Activated naive CD4-positive, alpha-beta T cell treated with anti-CD3 and anti-CD28 coated beads, Interleukin-2, amount 50 U/mL, for 72 hours (primary cell): Measurements from ENCODE around the gene GRK2. TPM values are rescaled to one million over a fixed set of nuclear protein-coding genes. Genes with fewer than 3 reads are reported as not detected.

ENCODE experiments used
- ATAC-seq, 2 donors: fragments of 150-1000 bp; cut with Tn5 transposase; 2 replicates each; pipeline ENCODE4 v1.10.0; 2021; ENCODE audit warnings: mild to moderate bottlenecking in 2 of 2, moderate library complexity in 2 of 2
- DNase-seq, 2 donors: peaks; one replicate each; pipeline ENCODE4 v3.0.0; 2021 to 2022; ENCODE audit warnings: low spot score in 2 of 2
- H3K27ac Mint-ChIP-seq, 2 donors: one replicate each; pipeline ENCODE4 v1.8.0; 2022; ENCODE audit warnings: mild to moderate bottlenecking in 2 of 2, mixed read lengths in 2 of 2
- H3K36me3 Mint-ChIP-seq, 2 donors: one replicate each; pipeline ENCODE4 v1.8.0; 2022; ENCODE audit warnings: mixed read lengths in 2 of 2
- H3K9me3 Mint-ChIP-seq, 2 donors: one replicate each; pipeline ENCODE4 v1.8.0; 2022; ENCODE audit warnings: mixed read lengths in 2 of 2
- total RNA-seq, 2 donors: library from RNA; stranded (reverse); gene quantifications; one replicate each; pipeline ENCODE4 v1.2.3, GENCODE V29; 2022

GRK2 gene
- total RNA-seq, 2 donors from 2014 or later = 289 to 376 TPM

DNA sequence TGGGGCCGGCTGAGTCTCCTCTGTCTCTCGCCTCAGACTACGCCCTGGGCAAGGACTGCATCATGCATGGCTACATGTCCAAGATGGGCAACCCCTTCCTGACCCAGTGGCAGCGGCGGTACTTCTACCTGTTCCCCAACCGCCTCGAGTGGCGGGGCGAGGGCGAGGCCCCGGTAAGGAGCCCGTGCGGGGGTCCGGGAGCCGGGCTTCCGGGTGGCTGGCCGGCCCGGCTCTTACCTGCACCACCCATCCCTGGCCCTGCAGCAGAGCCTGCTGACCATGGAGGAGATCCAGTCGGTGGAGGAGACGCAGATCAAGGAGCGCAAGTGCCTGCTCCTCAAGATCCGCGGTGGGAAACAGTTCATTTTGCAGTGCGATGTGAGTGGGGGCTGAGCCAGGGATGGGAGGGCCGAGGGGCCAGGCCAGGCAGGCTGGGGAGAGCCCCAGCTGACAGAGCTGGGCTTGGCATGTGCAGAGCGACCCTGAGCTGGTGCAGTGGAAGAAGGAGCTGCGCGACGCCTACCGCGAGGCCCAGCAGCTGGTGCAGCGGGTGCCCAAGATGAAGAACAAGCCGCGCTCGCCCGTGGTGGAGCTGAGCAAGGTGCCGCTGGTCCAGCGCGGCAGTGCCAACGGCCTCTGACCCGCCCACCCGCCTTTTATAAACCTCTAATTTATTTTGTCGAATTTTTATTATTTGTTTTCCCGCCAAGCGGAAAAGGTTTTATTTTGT is 18.7 kb downstream of the GRK2 start:
- ATAC-seq (no peak), DNase-seq (no peak)
- peak overlapping the region; percentile 9 to 98 for H3K27ac Mint-ChIP-seq
- H3K9me3 Mint-ChIP-seq = no peaks in the 10 kb centered on the region
- H3K36me3 Mint-ChIP-seq = peaks cover 19 to 30% of the 10 kb centered on the region in 2 donors

DNA sequence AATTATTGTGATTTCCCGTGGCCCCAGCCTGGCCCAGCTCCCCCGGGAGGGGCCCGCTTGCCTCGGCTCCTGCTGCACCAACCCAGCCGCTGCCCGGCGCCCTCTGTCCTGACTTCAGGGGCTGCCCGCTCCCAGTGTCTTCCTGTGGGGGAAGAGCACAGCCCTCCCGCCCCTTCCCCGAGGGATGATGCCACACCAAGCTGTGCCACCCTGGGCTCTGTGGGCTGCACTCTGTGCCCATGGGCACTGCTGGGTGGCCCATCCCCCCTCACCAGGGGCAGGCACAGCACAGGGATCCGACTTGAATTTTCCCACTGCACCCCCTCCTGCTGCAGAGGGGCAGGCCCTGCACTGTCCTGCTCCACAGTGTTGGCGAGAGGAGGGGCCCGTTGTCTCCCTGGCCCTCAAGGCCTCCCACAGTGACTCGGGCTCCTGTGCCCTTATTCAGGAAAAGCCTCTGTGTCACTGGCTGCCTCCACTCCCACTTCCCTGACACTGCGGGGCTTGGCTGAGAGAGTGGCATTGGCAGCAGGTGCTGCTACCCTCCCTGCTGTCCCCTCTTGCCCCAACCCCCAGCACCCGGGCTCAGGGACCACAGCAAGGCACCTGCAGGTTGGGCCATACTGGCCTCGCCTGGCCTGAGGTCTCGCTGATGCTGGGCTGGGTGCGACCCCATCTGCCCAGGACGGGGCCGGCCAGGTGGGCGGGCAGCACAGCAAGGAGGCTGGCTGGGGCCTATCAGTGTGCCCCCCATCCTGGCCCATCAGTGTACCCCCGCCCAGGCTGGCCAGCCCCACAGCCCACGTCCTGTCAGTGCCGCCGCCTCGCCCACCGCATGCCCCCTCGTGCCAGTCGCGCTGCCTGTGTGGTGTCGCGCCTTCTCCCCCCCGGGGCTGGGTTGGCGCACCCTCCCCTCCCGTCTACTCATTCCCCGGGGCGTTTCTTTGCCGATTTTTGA is 19.5 kb downstream of the GRK2 start:
- Mint-ChIP-seq H3K9me3 (no peaks in the 10 kb centered on the region), H3K36me3 (peaks cover 22 to 27% of the 10 kb centered on the region in 2 donors)

GRCh38 chr11:67286621-67287333 is 20.5 kb downstream of the GRK2 start:
- ATAC-seq (peak in 1 of 2 donors; percentile 9), DNase-seq (no peak)
- H3K27ac Mint-ChIP-seq = peak overlapping the region; percentile 97 to 98
- H3K36me3 Mint-ChIP-seq = peaks cover 23 to 27% of the 10 kb centered on the region in 2 donors
- no peaks in the 10 kb centered on the region for H3K9me3 Mint-ChIP-seq

More for the DNA sequence above, 19.5 kb downstream of the GRK2 start:
- peak overlapping the region; percentile 97 to 98 for H3K27ac Mint-ChIP-seq
- DNase-seq (no peak), ATAC-seq (no peak)

- peak overlapping the region; percentile 97 to 98 for H3K27ac Mint-ChIP-seq
- peaks cover 24 to 27% of the 10 kb centered on the region in 2 donors for H3K36me3 Mint-ChIP-seq
- ATAC-seq (peak in 1 of 2 donors; percentile 24), DNase-seq (no peak)
- no peaks in the 10 kb centered on the region for H3K9me3 Mint-ChIP-seq
Observed at GRCh38 chr11:67287355-67288197, 21.3 kb downstream of the GRK2 start.

DNA sequence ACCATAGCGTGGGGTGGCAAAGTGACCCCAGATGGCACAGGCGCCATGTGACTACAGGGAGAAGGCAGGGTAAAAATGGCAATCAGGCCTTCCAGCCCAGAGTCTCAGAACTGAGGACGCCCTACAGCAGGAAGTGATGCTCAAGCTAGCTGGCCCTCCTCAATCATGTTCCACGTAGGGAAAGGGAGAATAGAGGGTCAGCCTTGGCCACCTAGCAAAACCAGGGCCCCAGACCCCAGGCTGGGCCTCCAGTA is 21.9 kb downstream of the GRK2 start:
- Mint-ChIP-seq H3K36me3 (peaks cover 25 to 32% of the 10 kb centered on the region in 2 donors), H3K27ac (peak overlapping the region; percentile 97 to 98), H3K9me3 (no peaks in the 10 kb centered on the region)
- no peak for ATAC-seq
- DNase-seq = no peak

DNA sequence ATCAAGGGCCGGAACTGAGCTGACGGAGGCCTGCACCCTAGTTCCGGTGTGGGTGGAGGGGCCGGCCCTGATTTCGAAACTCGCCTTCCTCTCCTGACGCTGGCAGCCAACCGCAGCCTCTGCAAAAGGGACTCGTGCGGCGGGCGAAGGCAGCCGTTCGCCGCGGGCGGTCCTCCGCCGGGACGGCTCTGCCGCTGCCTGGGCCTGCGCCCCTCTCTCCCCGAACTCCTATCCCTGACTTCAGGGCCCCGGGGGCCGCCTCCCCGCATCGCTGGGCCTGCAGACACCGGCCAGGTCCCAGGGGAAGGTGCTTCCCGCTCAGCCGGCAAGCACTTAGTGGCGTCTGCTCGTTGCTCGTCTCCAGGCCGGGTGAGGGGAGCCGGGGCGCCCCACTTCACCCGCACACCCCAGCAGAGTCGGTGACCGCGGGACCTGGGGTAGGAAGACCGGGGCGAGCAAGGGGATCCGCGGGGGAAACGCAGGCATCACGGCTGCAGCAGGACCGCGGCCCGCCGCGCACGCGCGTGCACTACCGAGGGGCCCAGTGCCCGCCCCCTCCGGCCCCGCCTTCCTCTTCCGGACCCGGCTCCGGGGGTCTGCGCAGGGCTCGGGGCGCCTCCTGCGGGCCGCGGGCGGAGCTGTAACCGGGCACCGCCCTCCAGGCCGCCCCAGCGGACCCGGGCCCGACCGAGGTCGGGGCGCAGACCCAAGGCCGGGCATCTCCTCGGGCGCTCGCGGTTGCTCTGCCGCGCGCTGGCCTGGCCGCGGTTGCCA is 22.4 kb downstream of the GRK2 start:
- ATAC-seq = peak; percentile 73 to 77
- DNase-seq = peak; percentile 87 to 95
- peaks cover 25 to 35% of the 10 kb centered on the region in 2 donors for H3K36me3 Mint-ChIP-seq

DNA sequence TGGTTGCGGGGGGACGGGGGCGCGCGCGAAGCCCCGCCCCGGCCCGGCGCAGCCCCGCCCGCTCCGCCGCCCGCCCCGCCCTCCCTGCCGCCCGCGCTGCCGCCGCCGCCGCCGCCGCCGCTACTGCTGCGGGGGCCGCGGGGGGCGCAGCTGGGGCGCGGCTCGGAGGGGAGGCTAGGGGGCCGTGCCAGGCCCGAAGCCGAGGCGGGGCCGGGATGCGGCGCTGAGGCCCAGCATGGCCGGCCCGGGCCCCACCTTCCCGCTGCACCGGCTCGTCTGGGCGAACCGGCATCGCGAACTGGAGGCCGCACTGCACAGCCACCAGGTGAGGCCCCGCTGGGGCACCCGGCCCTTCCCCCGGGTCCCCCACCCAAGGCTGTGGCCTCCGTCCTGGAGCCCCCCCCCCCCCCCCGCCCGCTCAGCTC is 23.0 kb downstream of the GRK2 start, which contains the start of gene ANKRD13D:
ANKRD13D (plus strand) TSS at position 78 of the 425 bp plus-strand sequence; CDS start at position 236, 158 bp downstream.
- DNase-seq = no peak
- Mint-ChIP-seq H3K9me3 (no peaks in the 10 kb centered on the region), H3K36me3 (peaks cover 19 to 41% of the 10 kb centered on the region in 2 donors), H3K27ac (peak within 1 kb of the TSS; percentile 98)
- no peak for ATAC-seq

More for the DNA sequence above, 22.4 kb downstream of the GRK2 start:
- Mint-ChIP-seq H3K27ac (peak overlapping the region; percentile 97 to 98), H3K9me3 (no peaks in the 10 kb centered on the region)

DNA sequence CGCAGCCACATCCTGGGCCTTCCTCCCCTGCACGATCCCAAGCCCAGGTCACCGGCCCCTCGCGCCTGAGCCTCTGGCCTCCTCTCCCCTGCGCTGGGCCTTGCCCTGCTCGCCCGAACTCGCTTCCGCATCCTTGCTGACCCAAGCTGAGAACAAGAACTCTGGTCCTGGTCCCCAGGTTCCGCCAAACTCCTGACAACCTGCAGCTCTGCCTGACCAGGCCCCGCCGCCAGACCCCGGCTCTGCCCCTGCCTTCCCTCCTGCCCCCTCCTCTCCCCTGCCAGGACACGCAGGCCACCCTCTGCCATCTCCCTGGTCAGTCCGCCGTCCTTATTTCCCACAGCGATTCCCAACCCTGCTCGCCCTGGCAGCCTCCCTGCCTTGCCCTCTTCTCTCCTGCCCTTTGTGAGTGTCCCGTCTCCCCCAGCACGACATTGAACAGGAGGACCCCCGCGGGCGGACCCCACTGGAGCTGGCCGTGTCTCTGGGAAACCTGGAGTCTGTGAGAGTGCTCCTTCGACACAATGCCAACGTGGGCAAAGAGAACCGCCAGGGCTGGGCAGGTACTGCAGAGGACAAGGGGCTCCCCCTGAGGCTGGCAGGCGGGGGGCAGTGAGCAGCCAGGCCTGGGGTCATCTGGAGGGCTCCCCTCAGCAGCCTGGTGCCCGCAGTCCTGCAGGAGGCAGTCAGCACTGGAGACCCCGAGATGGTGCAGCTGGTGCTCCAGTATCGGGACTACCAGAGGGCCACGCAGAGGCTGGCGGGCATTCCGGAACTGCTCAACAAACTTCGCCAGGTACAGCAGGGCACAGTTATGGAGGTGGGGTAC is 23.6 kb downstream of the GRK2 start:
- ATAC-seq = peak in 1 of 2 donors; percentile 1
- H3K27ac Mint-ChIP-seq = peak overlapping the region; percentile 91 to 98
- H3K9me3 Mint-ChIP-seq = no peaks in the 10 kb centered on the region
- peaks cover 19 to 47% of the 10 kb centered on the region in 2 donors for H3K36me3 Mint-ChIP-seq
- no peak for DNase-seq

DNA sequence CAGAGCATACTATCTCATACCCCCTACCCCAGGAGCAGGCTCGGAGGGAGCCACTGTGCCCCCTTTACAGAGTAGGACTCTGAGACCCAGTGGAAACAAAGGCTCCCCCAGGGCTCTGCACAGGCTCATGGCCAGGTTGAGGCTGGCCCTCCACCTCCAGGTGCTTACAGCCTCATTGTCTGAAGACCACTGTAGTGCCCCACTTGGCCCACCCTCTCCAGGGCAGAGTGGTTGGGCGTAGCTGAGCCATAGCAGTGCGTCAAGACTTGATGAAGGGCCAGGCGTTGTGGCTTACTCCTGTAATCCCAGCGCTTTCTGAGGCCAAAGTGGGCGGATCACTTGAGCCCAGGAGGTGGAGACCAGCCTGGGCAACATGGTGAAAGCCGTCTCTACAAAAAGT is 24.5 kb downstream of the GRK2 start:
- DNase-seq = no peak
- no peaks in the 10 kb centered on the region for H3K9me3 Mint-ChIP-seq
- peak overlapping the region; percentile 88 to 91 for H3K27ac Mint-ChIP-seq
- peaks cover 20 to 56% of the 10 kb centered on the region in 2 donors for H3K36me3 Mint-ChIP-seq
- no peak for ATAC-seq

DNA sequence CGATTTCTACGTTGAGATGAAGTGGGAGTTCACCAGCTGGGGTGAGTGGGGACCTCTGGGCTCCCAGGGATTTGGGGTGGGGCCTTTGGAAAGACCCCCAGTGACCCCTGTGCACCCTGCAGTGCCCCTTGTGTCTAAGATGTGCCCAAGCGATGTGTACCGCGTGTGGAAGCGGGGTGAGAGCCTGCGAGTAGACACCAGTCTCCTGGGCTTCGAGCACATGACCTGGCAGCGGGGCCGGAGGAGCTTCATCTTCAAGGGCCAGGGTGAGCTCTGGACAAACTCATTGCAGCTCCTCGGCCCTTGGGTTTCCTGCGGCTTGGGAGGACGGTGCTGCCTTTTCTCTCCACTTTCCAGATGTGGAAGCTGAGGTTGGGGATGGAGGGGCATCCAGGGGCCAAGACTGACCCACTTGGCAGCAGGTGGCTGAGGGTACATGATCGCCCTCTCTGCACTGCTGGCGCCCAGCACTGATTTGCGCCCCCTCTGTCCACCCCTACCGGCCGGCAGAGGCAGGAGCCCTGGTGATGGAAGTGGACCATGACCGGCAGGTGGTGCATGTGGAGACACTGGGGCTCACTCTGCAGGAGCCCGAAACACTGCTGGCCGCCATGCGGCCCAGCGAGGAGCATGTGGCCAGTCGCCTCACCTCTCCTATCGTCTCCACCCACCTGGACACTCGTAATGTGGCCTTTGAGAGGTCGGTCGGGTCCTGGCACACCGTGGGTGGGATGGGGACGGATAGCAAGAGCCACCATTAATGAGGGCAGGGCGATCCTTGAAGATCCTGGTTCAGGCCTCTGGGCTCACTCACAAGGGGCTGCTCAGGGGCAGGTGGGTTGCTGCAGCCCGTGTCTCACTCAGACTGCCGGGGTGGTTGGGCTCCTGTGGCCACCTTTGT is 25.5 kb downstream of the GRK2 start:
- Mint-ChIP-seq H3K27ac (peak overlapping the region in 1 of 2 donors; percentile 91), H3K36me3 (peaks cover 25 to 65% of the 10 kb centered on the region in 2 donors)

DNA sequence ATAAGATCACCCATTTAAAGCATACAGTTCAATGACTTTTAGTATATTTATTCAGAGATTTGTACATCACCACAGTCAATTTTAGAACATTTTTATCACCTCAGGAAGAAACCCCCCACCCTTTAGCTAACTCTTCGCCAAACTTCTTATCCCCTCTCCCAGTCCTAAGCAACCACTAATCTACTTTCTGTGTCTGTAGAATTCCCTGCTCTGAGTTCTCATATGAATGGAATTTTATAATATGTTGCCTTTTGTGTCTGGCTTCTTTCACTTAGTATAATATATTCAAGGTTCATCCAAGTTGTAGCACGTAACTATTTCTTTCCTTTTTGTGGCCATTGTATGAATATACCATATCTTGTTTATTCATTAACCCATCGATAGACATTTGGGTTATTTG is 26.4 kb downstream of the GRK2 start:
- peaks cover 26 to 64% of the 10 kb centered on the region in 2 donors for H3K36me3 Mint-ChIP-seq
- DNase-seq (no peak), ATAC-seq (no peak)
- peak overlapping the region in 1 of 2 donors; percentile 4 for H3K27ac Mint-ChIP-seq
- H3K9me3 Mint-ChIP-seq = peaks cover 0 to 11% of the 10 kb centered on the region in 2 donors

More for the DNA sequence above, 25.5 kb downstream of the GRK2 start:
- H3K9me3 Mint-ChIP-seq = peaks cover 0 to 6% of the 10 kb centered on the region in 2 donors
- no peak for DNase-seq
- no peak for ATAC-seq

DNA sequence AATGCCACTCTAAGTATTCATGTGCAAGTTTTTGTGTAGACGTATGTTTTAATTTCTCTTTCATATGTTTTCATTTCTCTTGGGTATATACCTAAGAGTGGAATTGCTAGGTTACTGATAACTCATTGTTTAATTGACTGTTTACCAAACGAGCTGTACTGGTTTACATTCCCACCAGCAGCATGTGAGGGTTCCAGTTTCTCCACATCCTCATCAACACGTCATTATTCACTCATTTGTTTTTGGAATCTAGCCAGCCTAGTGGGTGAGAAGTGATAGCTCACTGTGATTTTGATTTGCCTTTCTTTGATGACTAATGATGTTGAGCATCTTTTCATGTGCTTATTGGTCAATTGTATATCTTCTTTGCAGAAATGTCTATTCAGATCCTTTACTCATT is 26.8 kb downstream of the GRK2 start:
- no peak for ATAC-seq
- no peak for DNase-seq
- peaks cover 0 to 11% of the 10 kb centered on the region in 2 donors for H3K9me3 Mint-ChIP-seq
- peak overlapping the region in 1 of 2 donors; percentile 4 for H3K27ac Mint-ChIP-seq
- peaks cover 26 to 64% of the 10 kb centered on the region in 2 donors for H3K36me3 Mint-ChIP-seq

- Mint-ChIP-seq H3K27ac (peak overlapping the region in 1 of 2 donors; percentile 75), H3K36me3 (peaks cover 21 to 51% of the 10 kb centered on the region in 2 donors), H3K9me3 (peaks cover 0 to 11% of the 10 kb centered on the region in 2 donors)
- no peak for DNase-seq
- no peak for ATAC-seq
Observed at GRCh38 chr11:67295846-67296245, 29.6 kb downstream of the GRK2 start.
